Adrenal gland (tissue), 12 donors: ENCODE results near the gene NXN. TPM values are rescaled to one million over a fixed set of nuclear protein-coding genes. Genes with fewer than 3 reads are reported as not detected.
A peak's percentile ranks its signal among the peaks of the same experiment; 100 is the strongest.
"Not testable (repeated sequence)": the region's sequence is repeated elsewhere in the genome, so short reads cannot be mapped to it uniquely, and the experiment has no call there.

Experiments used
- DNase-seq, 7 donors: peaks; one replicate each; pipeline ENCODE4 v3.0.0-alpha.2; 2019 to 2020
- H3K27ac ChIP-seq, 5 donors: fragments of 200-600 bp; sonication (generic) in 4 of 5; 1 replicate in 3 of 5; 2 replicates in 2 of 5; pipeline versions ENCODE4 v1.5.1 to v1.8.0; 2016 to 2020; ENCODE audit warnings: mild to moderate bottlenecking in 1 of 5
- H3K27me3 ChIP-seq: fragments of 200-600 bp; 2 replicates; pipeline ENCODE4 v1.8.0; 2021
- H3K36me3 ChIP-seq, 2 donors: fragments of 200-600 bp; replicated peaks in 1 of 2; 1 replicate in 1 of 2; 2 replicates in 1 of 2; pipeline versions ENCODE4 v1.5.1 to v1.8.0; 2018 to 2022
- H3K4me1 ChIP-seq, 2 donors: fragments of 200-600 bp; replicated peaks in 1 of 2; 1 replicate in 1 of 2; 2 replicates in 1 of 2; pipeline versions ENCODE4 v1.5.1 to v1.8.0; 2018 to 2021
- H3K4me3 ChIP-seq, 4 donors: fragments of 200-600 bp; sonication (generic) in 3 of 4; one replicate each; pipeline ENCODE4 v1.5.1; 2016 to 2018
- H3K9me3 ChIP-seq, 3 donors: fragments of 200-600 bp; sonication (generic) in 1 of 3; replicated peaks in 1 of 3; 1 replicate in 2 of 3; 2 replicates in 1 of 3; pipeline versions ENCODE4 v1.5.1 to v1.8.0; 2016 to 2021
- POLR2A ChIP-seq, 2 donors: fragments of 450-650 bp; IDR thresholded peaks; one replicate each; pipeline ENCODE4 v1.6.1; 2017; ENCODE audit warnings: antibody characterized with exemption in 2 of 2, mild to moderate bottlenecking in 2 of 2, moderate library complexity in 1 of 2
- WGBS, 4 donors: extraction: QIAGEN DNeasy Blood & Tissue Kit in 2 of 4; methylation state at CpG; one replicate each; pipeline versions ENCODE4 v1.1.5 to v1.1.7; 2013 to 2017; 5-methylcytosine and 5-hydroxymethylcytosine counted together
- intact Hi-C, 2 donors: fragments of 100-400 bp; cut with DNase I; formaldehyde crosslinking; loops; one replicate each; pipeline versions ENCODE4 v1.14.1 to v1.15.0; 2022 to 2023
- polyA plus RNA-seq, 3 donors: library from polyadenylated mRNA; stranded (reverse); fragments of 200-250 nt in 2 of 3; fragments of 350-450 nt in 1 of 3; fragmentation: Illumina TruSeq in 1 of 3; extraction: RNeasy Lipid Tissue Mini Kit (QIAGEN cat#74804) in 1 of 3; gene quantifications; one replicate each; pipeline ENCODE4 v1.2.3, GENCODE V29; 2013 to 2014
- total RNA-seq, 9 donors: library from RNA; depleted of rRNA in 4 of 9; stranded (reverse); fragments of >200 nt in 4 of 9; fragments of 120-200 nt in 1 of 9; fragmentation: NEBNext Ultra II Directional in 1 of 9; extraction: Animal tissue kit (Norgen Biotek cat#: 25700) in 1 of 9; gene quantifications; one replicate each; pipeline versions ENCODE4 v1.1.0 to v1.2.4, GENCODE V29; 2013 to 2023
- TF ChIP-seq, protein P1 (sequence below), 6 experiments: fragments of 450-650 bp in 4 of 6; fragments of 200-600 bp in 2 of 6; sonication (generic) in 1 of 6; IDR thresholded peaks; 1 replicate in 5 of 6; 2 replicates in 1 of 6; pipeline versions ENCODE4 v1.5.1 to v1.8.0; 2016 to 2021; ENCODE audit warnings: antibody characterized with exemption in 6 of 6, mild to moderate bottlenecking in 2 of 6, moderate library complexity in 1 of 6
- donor health status: healthy with polysubstance abuse.
- donor health status: Bipolar disorder and iron deficiency.
- donor health status: DM: yes; HTN: yes; CAD: no.
- donor health status: DM: no; HTN: no; CAD: no.
- donor health status: DM: no; HTN: no; CAD: no.
- donor health status: DM: yes; HTN: yes; CAD: no.

Gene NXN
- total and polyA plus RNA-seq, 12 donors, result 3.6 to 24.7 (median 10.9) TPM

DNA sequence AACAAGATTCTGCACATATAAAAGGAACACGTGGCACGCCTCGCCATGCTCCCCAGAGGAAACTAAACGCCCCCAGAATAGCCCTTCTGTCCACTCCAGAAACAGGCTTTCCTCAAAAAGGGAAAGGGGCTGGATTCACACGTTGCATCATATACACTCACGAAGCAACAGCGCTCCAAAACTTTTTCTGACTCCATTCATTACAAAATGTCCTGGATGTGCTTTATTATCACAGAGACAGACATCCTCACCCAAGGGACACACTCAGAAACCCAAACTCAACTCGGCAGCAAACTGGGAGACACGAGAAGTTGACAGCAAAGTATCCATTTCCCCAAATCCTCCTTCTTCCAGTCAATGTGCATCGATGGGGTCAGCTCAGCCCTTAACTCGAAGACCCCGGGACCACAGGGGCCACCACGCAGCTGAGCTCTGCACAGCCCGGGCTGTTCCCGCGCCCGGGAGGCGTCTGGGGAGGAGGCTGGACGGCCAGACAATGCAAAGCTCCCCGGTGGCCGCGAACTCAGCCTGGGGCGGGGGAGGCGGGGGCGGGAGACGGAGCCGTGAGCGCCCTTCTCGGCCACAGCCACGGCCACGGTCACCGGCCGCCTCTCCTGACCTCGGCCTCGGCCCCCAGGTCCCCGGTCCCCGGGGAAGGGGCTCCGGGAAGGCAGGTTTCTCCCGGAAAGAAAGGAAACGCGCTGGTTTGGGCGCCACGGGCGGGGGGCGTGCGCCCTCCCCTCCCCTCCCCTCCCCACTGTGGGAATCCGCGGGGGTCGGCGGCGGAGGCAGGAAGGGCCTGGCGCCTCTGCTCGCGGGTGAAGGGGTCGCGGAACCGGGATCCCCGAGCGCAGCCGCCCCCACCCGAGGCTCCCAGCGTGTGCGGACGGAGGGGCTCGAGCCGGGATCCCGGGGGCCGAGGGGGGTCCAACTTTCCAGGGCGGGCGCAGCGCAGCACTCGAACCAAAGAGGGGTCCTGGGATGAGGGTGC is 1.2 kb downstream of the NXN start:
- Histone ChIP-seq H3K4me1 (peaks cover 5 to 9% of the 10 kb centered on the region in 2 donors), H3K36me3 (no peaks in the 10 kb centered on the region), H3K27me3 (no peaks in the 10 kb centered on the region), H3K4me3 (peak overlapping the region in 2 of 4 donors; percentile 57 to 81), H3K27ac (peak overlapping the region in 1 of 5 donors; percentile 6), H3K9me3 (no peaks in the 10 kb centered on the region)
- TF ChIP-seq POLR2A (IDR thresholded peaks at IDR 0.05), result no peak
- TF ChIP-seq, protein P1, sequence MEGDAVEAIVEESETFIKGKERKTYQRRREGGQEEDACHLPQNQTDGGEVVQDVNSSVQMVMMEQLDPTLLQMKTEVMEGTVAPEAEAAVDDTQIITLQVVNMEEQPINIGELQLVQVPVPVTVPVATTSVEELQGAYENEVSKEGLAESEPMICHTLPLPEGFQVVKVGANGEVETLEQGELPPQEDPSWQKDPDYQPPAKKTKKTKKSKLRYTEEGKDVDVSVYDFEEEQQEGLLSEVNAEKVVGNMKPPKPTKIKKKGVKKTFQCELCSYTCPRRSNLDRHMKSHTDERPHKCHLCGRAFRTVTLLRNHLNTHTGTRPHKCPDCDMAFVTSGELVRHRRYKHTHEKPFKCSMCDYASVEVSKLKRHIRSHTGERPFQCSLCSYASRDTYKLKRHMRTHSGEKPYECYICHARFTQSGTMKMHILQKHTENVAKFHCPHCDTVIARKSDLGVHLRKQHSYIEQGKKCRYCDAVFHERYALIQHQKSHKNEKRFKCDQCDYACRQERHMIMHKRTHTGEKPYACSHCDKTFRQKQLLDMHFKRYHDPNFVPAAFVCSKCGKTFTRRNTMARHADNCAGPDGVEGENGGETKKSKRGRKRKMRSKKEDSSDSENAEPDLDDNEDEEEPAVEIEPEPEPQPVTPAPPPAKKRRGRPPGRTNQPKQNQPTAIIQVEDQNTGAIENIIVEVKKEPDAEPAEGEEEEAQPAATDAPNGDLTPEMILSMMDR (IDR thresholded peaks at IDR 0.05), result no peak
- intact Hi-C loops, result loop anchor here in 1 of 2 donors (10.0 kb wide), 1 partner anchor 84 kb away; no protein-coding TSS in a partner anchor
- DNase-seq, result peak in 1 of 7 donors; percentile 23
- WGBS, 4 donors, result 4 to 27% (median 11%) methylated on average over 9 to 72 of the region's 72 CpGs

DNA sequence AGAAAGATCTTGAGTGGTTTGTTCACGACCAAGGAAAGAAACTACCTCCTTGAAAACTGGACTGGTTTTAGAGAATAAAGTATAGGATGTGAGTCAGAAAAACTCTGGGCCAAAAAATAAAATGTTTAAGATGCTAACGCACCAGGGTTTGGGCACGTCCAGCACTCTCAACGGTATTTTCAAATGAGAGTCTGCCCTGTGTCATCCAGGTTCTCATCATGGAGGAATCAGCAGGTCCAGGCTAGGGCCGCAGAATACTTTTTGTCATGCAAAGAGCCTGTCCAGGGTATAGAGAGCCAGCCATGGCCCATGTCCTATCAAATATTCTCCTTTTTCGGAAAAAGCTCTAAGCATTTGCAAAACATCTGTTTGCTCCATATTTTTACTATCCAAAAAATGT is 2.4 kb downstream of the NXN start:
- intact Hi-C loops, result loop anchor here in 1 of 2 donors (10.0 kb wide), 1 partner anchor 82 kb away; no protein-coding TSS in a partner anchor
- no peak overlapping the region for H3K4me3 ChIP-seq
- peaks cover 5 to 9% of the 10 kb centered on the region in 2 donors for H3K4me1 ChIP-seq
- no peaks in the 10 kb centered on the region for H3K36me3 ChIP-seq
- DNase-seq, result no peak
- H3K27me3 ChIP-seq, result no peaks in the 10 kb centered on the region
- 88 to 97% (median 90%) methylated on average over 6 of the region's 6 CpGs for WGBS, 4 donors
- no peaks in the 10 kb centered on the region for H3K9me3 ChIP-seq
- no peak for TF ChIP-seq POLR2A (IDR thresholded peaks at IDR 0.05)
- TF ChIP-seq, protein P1 (IDR thresholded peaks at IDR 0.05), result no peak
- H3K27ac ChIP-seq, result no peak overlapping the region

DNA sequence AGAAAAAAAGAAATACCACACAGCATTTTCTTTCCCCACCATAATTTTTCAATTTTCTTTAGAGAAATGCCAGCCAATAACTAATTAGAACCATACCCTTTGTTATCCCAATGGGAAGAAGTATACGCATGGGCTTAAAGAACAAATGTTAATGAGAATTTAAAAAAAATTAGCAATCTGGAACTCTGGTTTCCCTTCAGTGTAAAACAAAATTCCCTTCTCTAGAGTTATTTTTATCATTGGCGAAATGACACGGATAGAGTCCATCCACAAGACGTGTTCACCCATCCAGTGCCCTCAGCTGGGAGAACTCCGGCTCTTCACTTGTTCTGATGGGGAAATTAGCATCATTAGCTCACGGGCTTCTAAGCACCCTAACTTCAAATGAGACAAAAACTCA is 3.3 kb downstream of the NXN start:
- WGBS, 4 donors, result 83 to 91% (median 87%) methylated on average over 6 of the region's 6 CpGs
- Histone ChIP-seq H3K36me3 (no peaks in the 10 kb centered on the region), H3K4me3 (no peak overlapping the region), H3K9me3 (no peaks in the 10 kb centered on the region), H3K27me3 (no peaks in the 10 kb centered on the region), H3K4me1 (peaks cover 5 to 9% of the 10 kb centered on the region in 2 donors), H3K27ac (no peak overlapping the region)
- no peak for DNase-seq
- TF ChIP-seq, protein P1 (IDR thresholded peaks at IDR 0.05), result no peak
- TF ChIP-seq POLR2A (IDR thresholded peaks at IDR 0.05), result no peak
- intact Hi-C loops, result loop anchor here in 1 of 2 donors (10.0 kb wide), 1 partner anchor 82 kb away; no protein-coding TSS in a partner anchor

DNA sequence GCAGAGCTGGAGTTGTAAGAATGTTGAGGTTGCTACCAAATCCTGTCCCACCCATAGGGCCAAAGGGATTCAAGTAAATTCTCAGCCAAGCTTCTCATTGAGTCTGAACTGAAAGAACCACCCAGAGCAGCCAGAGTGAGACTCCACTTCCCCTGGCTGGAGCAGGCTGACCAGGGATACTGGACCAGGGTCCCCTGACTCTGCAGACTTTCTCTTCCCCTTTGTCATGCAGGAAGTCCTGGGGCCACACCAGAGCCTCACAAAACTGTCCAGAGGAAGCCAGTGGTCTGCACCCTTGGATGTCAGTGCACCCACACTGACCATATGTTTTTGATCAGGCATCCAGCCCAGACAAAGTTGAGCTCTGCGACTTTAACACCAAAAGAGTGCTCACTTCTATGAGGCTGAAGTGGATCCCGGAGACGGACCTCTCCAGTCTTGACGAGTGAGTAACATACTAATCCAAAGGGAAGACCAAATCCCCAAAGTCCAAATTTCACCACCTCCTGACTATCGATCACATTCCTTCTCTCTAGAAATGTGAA is 4.1 kb downstream of the NXN start:
- TF ChIP-seq, protein P1 (IDR thresholded peaks at IDR 0.05), result no peak
- no peak for TF ChIP-seq POLR2A (IDR thresholded peaks at IDR 0.05)
- peaks cover 5 to 6% of the 10 kb centered on the region in 2 donors for H3K4me1 ChIP-seq
- H3K9me3 ChIP-seq, result no peaks in the 10 kb centered on the region
- H3K36me3 ChIP-seq, result no peaks in the 10 kb centered on the region
- H3K27me3 ChIP-seq, result no peaks in the 10 kb centered on the region
- no peak overlapping the region for H3K4me3 ChIP-seq
- intact Hi-C loops, result loop anchor here in 1 of 2 donors (10.0 kb wide), 1 partner anchor 81 kb away; no protein-coding TSS in a partner anchor
- peak in 1 of 7 donors; percentile 15 for DNase-seq
- H3K27ac ChIP-seq, result no peak overlapping the region
- WGBS, 4 donors, result 48 to 76% (median 64%) methylated on average over 4 to 5 of the region's 5 CpGs

DNA sequence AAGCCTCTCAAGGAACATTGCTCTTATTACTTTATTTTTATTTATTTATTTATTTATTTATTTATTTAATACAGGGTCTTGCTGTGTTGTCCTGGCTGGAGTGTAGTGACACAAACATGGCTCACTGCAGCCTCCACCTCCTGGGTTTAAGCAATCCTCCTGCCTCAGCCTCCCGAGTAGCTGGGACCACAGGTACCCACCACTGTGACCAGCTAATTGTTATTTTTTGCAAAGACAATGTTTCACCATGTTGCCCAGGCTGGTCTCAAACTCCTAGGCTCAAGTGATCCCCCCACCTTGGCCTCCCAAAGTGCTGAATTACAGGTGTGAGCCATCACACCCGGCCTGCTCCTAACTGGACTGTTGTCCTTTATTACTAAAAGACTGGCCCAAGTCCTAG is 4.8 kb downstream of the NXN start:
- not testable (repeated sequence) for H3K4me3 ChIP-seq, H3K27ac ChIP-seq, H3K36me3 ChIP-seq, H3K4me1 ChIP-seq, H3K27me3 ChIP-seq, DNase-seq, H3K9me3 ChIP-seq
- intact Hi-C loops, result loop anchor here in 1 of 2 donors (10.0 kb wide), 1 partner anchor 80 kb away; no protein-coding TSS in a partner anchor
- 86 to 98% (median 93%) methylated on average over 2 of the region's 2 CpGs for WGBS, 4 donors
